NCI-H1436 treated with DMSO at 0.1 percent for 48 hours (cell line): ENCODE measurements around the gene LILRB1.
"Not testable (repeated sequence)": the region's sequence is repeated elsewhere in the genome, so short reads cannot be mapped to it uniquely, and the experiment has no call there.

Source experiments
- DNase-seq: peaks from one replicate; lab custom pipeline; 2025; lab: John Stamatoyannopoulos, UW

The LILRB1 gene

GRCh38 chr19:54630262-54630661 is at the start of gene LILRB1:
Gene LILRB1, plus strand, starts transcription at chr19:54630484. Its CDS starts 590 bp downstream, at chr19:54631074.
- not testable (repeated sequence) for DNase-seq

- DNase-seq = no peak
Measured at GRCh38 chr19:54586397-54586796, 43.9 kb upstream of the LILRB1 start.

GRCh38 chr19:54587026-54587425 is 43.3 kb upstream of the LILRB1 start:
- no peak for DNase-seq

GRCh38 chr19:54593445-54593844 is 36.8 kb upstream of the LILRB1 start, which contains the start of gene LILRA1:
Gene LILRA1, plus strand, starts transcription at chr19:54593632. Its CDS starts 613 bp downstream, at chr19:54594245.
- DNase-seq = not testable (repeated sequence)

- DNase-seq = not testable (repeated sequence)
Measured at GRCh38 chr19:54593931-54594626, 36.2 kb upstream of the LILRB1 start.

GRCh38 chr19:54594737-54595136 is 35.5 kb upstream of the LILRB1 start:
- DNase-seq = no peak

- not testable (repeated sequence) for DNase-seq
Measured at GRCh38 chr19:54595680-54596436, 34.4 kb upstream of the LILRB1 start.

- DNase-seq = no peak
Measured at GRCh38 chr19:54600212-54600611, 30.1 kb upstream of the LILRB1 start.

- no peak for DNase-seq
Measured at GRCh38 chr19:54606230-54606629, 24.1 kb upstream of the LILRB1 start.

- no peak for DNase-seq
Measured at GRCh38 chr19:54606891-54607784, 23.1 kb upstream of the LILRB1 start.

GRCh38 chr19:54607785-54608150 is 22.5 kb upstream of the LILRB1 start:
- DNase-seq = no peak

GRCh38 chr19:54608205-54608604 is 22.1 kb upstream of the LILRB1 start:
- no peak for DNase-seq

- no peak for DNase-seq
Measured at GRCh38 chr19:54608792-54609191, 21.5 kb upstream of the LILRB1 start.

GRCh38 chr19:54609356-54609791 is 20.9 kb upstream of the LILRB1 start:
- no peak for DNase-seq

- DNase-seq = no peak
Measured at GRCh38 chr19:54612428-54612827, 17.9 kb upstream of the LILRB1 start.

- DNase-seq = no peak
Measured at GRCh38 chr19:54614726-54615125, 15.6 kb upstream of the LILRB1 start.

- DNase-seq = no peak
Measured at GRCh38 chr19:54616057-54616456, 14.2 kb upstream of the LILRB1 start.

GRCh38 chr19:54616821-54617560 is 13.3 kb upstream of the LILRB1 start:
- DNase-seq = no peak

- no peak for DNase-seq
Measured at GRCh38 chr19:54620464-54620863, 9.8 kb upstream of the LILRB1 start.

- no peak for DNase-seq
Measured at GRCh38 chr19:54622431-54622830, 7.9 kb upstream of the LILRB1 start.

GRCh38 chr19:54624234-54624633 is 6.0 kb upstream of the LILRB1 start:
- DNase-seq = not testable (repeated sequence)
